Measurements from ENCODE around the gene NPY. TPM values are rescaled to one million over a fixed set of nuclear protein-coding genes. Genes with fewer than 3 reads are reported as not detected.

NPY gene
- not detected in 2 replicates for total RNA-seq

DNA sequence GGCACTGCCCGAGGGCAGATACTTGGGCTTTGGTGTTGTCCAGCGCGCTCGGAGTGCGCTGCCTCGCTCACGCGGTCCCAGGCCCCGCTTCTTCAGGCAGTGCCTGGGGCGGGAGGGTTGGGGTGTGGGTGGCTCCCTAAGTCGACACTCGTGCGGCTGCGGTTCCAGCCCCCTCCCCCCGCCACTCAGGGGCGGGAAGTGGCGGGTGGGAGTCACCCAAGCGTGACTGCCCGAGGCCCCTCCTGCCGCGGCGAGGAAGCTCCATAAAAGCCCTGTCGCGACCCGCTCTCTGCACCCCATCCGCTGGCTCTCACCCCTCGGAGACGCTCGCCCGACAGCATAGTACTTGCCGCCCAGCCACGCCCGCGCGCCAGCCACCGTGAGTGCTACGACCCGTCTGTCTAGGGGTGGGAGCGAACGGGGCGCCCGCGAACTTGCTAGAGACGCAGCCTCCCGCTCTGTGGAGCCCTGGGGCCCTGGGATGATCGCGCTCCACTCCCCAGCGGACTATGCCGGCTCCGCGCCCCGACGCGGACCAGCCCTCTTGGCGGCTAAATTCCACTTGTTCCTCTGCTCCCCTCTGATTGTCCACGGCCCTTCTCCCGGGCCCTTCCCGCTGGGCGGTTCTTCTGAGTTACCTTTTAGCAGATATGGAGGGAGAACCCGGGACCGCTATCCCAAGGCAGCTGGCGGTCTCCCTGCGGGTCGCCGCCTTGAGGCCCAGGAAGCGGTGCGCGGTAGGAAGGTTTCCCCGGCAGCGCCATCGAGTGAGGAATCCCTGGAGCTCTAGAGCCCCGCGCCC is at the start of gene NPY:
Gene NPY (plus strand): TSS at position 294 of the 802 bp plus-strand sequence. CDS start 1,051 bp downstream, outside the sequence.

Data from myometrial cell (primary cell).